ENCODE data around the gene KANK4. TPM values are rescaled to one million over a fixed set of nuclear protein-coding genes. Genes with fewer than 3 reads are reported as not detected.

The KANK4 gene
- total RNA-seq (2014; rRNA removed; shearing (Covaris generic); ENCODE audit: low replicate concordance) = not detected in 2 replicates

- no peak for DNase-seq (ENCODE audit: low read depth)
- in situ Hi-C loops (cut with HindIII; ENCODE audit: low pct_unique_long_range_greater_than_20kb, low sequenced_read_pairs) = no loop called here
Measured at GRCh38 chr1:62318756-62319544, at the start of gene KANK4. Gene KANK4 (minus strand): TSS chr1:62319434. CDS start chr1:62281564, 37,870 bp downstream.

DNA sequence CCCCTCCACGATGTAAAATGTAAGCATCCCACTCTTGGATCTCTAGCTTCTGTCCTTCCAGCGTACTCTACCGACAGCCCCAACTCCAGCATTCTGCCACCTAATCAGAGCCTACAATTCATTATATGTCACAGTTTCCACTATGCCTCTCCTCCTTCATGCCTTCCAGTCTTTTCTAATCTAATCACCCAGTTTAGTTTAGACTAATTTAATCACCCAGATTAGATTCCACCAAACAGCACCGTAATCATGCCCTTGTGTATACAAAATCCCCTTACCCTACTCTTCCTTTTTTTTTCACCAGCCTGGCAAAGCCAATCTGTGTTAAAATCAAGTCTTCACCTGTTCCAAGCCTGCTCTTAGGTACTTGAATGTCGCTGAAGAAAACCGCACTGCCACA is 49.8 kb upstream of the KANK4 start:
- no peak for DNase-seq (ENCODE audit: low read depth)
- in situ Hi-C loops (cut with HindIII; ENCODE audit: low pct_unique_long_range_greater_than_20kb, low sequenced_read_pairs) = no loop called here

- DNase-seq (ENCODE audit: low read depth) = no peak
- in situ Hi-C loops (cut with HindIII; ENCODE audit: low pct_unique_long_range_greater_than_20kb, low sequenced_read_pairs) = no loop called here
Measured at GRCh38 chr1:62367005-62367557, 47.8 kb upstream of the KANK4 start.

DNA sequence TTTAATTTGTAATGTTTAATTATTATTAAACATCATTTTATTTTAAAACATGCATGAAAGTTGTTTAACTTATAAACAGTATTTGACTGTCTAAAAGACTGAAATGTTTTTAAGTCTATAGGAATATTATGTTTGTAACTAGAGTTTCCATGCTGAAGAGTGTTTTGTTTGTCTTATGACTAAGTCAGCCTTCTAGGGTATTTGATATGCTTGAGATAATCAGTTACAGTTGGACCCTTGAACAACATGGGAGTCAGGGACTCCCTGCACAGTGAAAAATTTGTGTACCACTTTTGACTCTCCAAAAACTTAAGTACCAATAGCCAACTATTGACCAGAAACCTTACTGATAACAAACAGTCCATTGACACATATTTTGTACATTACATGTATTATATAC is 45.5 kb upstream of the KANK4 start:
- in situ Hi-C loops (cut with HindIII; ENCODE audit: low pct_unique_long_range_greater_than_20kb, low sequenced_read_pairs) = no loop called here
- DNase-seq (ENCODE audit: low read depth) = no peak

DNA sequence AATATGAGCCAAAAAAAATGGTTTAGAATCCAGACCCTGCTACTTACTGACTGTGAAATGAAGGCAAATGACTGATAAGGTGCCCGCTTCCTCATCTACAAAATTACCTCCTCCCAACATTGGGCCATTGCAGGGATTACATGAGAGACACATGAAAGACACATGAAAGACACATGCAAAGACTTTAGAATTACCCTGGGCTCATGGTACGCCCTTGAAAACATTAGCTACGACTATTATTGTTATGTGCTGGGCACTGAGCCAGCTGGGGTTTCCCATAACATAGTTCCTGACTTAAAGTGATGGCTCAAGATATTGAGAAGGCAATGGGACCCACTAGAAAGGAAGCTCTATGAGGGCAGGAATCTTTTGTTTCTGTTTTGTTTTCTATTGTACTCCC is 43.7 kb upstream of the KANK4 start:
- in situ Hi-C loops (cut with HindIII; ENCODE audit: low pct_unique_long_range_greater_than_20kb, low sequenced_read_pairs) = no loop called here
- DNase-seq (ENCODE audit: low read depth) = no peak

DNA sequence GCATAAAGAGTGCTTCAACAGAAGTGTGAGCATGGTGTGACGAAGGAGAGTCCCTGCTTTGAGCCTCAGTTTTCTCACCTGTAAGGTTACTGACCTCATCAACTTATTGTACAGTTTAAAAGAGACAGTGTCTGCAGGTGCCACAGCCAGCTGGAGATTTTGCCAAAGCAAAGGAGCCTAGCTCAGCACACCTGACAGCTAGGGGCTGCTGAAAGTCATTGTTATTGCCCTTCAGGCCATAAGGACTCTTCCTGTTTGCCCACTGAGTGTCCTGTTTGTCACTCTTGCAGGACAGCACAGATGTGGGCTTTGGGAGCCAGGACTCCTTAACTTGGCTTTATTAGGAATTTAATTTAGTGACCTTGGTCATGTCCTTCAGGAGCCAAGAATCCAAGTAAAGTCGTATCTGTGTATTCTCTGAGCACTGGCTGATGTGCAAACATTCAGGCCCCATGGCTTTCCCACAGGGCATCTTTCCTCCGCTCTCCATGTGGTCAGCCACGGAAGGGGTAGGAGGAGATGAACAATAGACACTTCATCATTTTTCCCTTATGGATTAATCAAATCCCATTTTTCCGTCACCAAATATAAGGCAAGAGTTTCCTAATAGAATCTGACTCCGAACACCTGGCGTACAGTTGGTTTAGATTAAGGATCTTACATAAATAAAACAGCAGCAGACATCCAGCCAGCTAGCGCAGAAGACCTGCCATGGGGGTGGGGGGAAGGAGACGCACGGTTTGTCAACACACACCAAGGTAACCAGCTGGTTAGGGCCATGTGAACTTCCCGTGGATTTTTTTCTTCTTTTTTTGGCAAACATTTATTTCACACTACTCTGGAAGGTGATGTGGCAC is 43.1 kb upstream of the KANK4 start:
- DNase-seq (ENCODE audit: low read depth) = no peak
- in situ Hi-C loops (cut with HindIII; ENCODE audit: low pct_unique_long_range_greater_than_20kb, low sequenced_read_pairs) = no loop called here

GRCh38 chr1:62361431-62361830 is 42.2 kb upstream of the KANK4 start:
- no peak for DNase-seq (ENCODE audit: low read depth)
- in situ Hi-C loops (cut with HindIII; ENCODE audit: low pct_unique_long_range_greater_than_20kb, low sequenced_read_pairs) = no loop called here

DNA sequence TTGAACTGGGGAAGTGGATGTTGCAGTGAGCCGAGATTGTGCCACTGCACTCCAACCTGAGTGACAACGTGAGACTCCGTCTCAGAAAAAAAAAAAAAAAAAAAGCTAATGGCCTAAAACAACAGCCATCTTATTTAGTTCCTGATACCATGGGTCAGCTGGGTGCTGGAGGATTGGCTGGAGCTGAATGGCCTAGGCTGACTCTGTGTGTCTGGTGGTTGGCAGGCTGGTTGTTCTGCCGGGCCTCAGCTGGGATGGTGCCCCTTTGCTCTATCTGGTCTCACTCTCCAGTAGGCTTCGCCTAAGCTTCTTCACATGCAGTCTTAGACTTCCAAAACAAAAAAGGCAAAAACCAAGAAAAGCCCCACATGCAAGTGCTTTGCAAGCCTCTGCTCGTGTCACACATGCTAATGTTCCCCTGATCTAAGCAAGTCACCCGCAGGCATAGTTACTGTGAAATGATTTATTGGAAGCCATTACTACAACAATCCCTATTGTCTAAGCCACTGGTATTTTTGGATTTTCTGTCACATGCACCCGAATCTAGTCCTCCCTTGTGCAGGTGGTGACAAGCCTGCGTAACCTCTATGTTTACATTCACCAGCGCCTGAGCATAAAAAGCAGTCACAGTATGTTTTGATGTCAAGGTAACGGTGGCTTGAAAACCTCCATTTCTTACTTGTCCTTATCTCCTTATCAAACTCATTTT is 39.6 kb upstream of the KANK4 start:
- no peak for DNase-seq (ENCODE audit: low read depth)
- in situ Hi-C loops (cut with HindIII; ENCODE audit: low pct_unique_long_range_greater_than_20kb, low sequenced_read_pairs) = no loop called here

DNA sequence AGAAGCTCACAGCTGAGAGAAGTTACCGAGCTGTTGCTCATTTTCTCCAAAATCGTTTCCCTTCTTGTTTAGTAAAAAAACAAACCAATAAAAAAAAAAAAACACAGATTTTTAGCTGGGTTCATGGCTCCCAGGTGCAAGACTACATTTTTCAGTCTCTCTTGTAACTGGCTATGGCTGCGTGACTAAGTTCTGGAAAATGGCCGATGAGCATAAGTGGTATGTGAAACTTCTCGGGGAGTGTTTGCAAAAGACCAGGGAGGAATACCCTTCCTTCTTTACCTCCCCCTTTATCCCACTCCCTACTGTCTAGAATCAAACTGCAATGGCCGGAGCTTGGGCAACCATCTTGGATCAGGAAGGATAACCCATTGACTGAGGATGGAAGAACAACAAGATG is 38.7 kb upstream of the KANK4 start:
- no peak for DNase-seq (ENCODE audit: low read depth)
- in situ Hi-C loops (cut with HindIII; ENCODE audit: low pct_unique_long_range_greater_than_20kb, low sequenced_read_pairs) = no loop called here

- DNase-seq (ENCODE audit: low read depth) = peak; percentile 70
- in situ Hi-C loops (cut with HindIII; ENCODE audit: low pct_unique_long_range_greater_than_20kb, low sequenced_read_pairs) = no loop called here
Measured at GRCh38 chr1:62356257-62356835, 37.1 kb upstream of the KANK4 start.

- DNase-seq (ENCODE audit: low read depth) = no peak
- in situ Hi-C loops (cut with HindIII; ENCODE audit: low pct_unique_long_range_greater_than_20kb, low sequenced_read_pairs) = no loop called here
Measured at GRCh38 chr1:62355095-62355494, 35.9 kb upstream of the KANK4 start.

GRCh38 chr1:62353853-62354252 is 34.6 kb upstream of the KANK4 start:
- in situ Hi-C loops (cut with HindIII; ENCODE audit: low pct_unique_long_range_greater_than_20kb, low sequenced_read_pairs) = no loop called here
- DNase-seq (ENCODE audit: low read depth) = no peak

GRCh38 chr1:62352387-62352786 is 33.2 kb upstream of the KANK4 start:
- no peak for DNase-seq (ENCODE audit: low read depth)
- in situ Hi-C loops (cut with HindIII; ENCODE audit: low pct_unique_long_range_greater_than_20kb, low sequenced_read_pairs) = no loop called here

DNA sequence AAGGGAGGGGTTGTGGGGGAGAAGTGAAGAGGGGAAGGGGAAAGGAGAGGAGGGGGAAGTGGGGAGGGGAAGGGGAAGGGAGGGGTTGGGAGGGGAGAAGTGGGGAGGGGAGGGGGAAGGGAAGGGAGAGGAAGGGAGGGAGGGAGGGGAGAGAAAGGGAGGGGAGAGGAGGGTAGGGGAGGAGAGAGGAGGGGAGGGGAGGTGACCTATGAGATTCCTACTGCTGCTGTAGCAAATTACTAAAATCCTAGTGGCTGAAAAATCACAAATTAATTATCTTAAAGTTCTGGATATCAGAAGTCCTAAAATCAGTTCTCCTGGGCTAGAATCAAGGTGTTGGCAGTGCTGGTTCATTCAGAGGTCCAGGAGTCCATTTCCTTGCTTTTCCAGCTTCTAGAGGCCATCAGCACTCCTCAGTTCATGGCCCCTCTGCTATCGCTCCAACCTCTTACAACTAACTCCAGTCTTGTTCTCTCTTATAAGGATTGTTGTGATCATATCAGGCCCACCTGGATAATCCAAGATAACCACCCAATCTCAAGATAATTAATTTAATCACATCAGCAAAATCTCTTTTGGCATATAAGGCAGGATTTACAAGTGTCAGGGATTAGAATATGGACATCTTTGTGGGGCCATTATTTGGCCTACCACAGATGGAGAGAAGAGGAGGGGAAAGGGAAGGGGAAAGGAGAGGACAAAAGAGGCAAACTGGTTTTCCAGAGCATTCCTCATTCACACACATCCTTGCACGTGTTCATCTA is 30.4 kb upstream of the KANK4 start:
- in situ Hi-C loops (cut with HindIII; ENCODE audit: low pct_unique_long_range_greater_than_20kb, low sequenced_read_pairs) = no loop called here
- DNase-seq (ENCODE audit: low read depth) = no peak

DNA sequence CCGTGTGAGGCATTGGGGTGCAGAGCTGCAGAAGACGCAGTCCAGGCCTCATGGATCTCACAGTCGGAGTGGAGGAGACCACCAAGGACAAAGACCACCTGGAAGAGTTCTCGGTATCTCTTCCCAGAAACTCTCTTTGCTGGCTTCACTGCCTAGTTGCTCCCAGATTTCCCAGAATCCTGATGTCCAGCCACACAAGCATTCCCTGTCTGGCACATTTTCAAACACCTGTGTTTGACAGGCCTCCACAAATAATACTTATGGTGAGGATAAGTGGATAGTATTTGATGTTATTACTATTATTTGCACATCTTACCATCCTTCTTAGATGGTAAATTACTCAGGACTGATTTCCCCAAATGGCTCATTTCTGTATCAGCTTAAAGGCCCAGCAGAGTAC is 27.7 kb upstream of the KANK4 start:
- no peak for DNase-seq (ENCODE audit: low read depth)
- in situ Hi-C loops (cut with HindIII; ENCODE audit: low pct_unique_long_range_greater_than_20kb, low sequenced_read_pairs) = no loop called here

- no peak for DNase-seq (ENCODE audit: low read depth)
- in situ Hi-C loops (cut with HindIII; ENCODE audit: low pct_unique_long_range_greater_than_20kb, low sequenced_read_pairs) = no loop called here
Measured at GRCh38 chr1:62343911-62344310, 24.7 kb upstream of the KANK4 start.

DNA sequence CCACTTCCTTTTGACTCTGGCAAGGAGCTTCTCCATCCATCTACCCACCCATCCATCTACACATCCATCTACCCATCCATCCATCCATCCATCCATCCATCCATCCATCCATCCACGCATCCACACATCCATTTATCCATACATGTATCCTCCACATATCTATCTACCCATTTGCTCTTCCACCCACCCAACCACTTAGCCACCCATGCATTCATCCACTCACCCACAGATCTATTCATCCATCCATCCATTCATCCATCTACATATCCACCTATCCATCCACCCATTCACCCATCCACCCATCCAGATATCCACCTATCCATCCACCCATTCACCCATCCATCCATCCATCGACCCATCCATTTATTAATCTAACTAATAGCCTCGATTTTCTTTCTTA is 23.0 kb upstream of the KANK4 start:
- in situ Hi-C loops (cut with HindIII; ENCODE audit: low pct_unique_long_range_greater_than_20kb, low sequenced_read_pairs) = no loop called here

GRCh38 chr1:62341615-62342014 is 22.4 kb upstream of the KANK4 start:
- in situ Hi-C loops (cut with HindIII; ENCODE audit: low pct_unique_long_range_greater_than_20kb, low sequenced_read_pairs) = no loop called here
- no peak for DNase-seq (ENCODE audit: low read depth)

More for the DNA sequence above, 23.0 kb upstream of the KANK4 start:
- DNase-seq (ENCODE audit: low read depth) = no peak

Data from Caki2 (cell line).